ENCODE results near the gene TRMO.

- TF ChIP-seq CTCF (conservative IDR thresholded peaks at IDR 0.05 in 1 of 2, IDR thresholded peaks at IDR 0.05 in 1 of 2; ENCODE audit: low read depth in 1 of 2, low read length in 2 of 2) (no peak), EZH2 (IDR thresholded peaks at IDR 0.05; ENCODE audit: low read length, missing control alignments) (no peak)
These were observed 47.2 kb downstream of the TRMO start for GRCh38 chr9:97875111-97875510.
